Adipose tissue (tissue), 3 donors: ENCODE data around the gene EIF4A3. TPM values are rescaled to one million over a fixed set of nuclear protein-coding genes. Genes with fewer than 3 reads are reported as not detected.

Experiments used
- H3K27ac ChIP-seq: one replicate; pipeline ENCODE4 v1.5.1; 2013; ENCODE audit warnings: low read depth, low read length
- WGBS, 3 donors: extraction: QIAGEN DNeasy Blood & Tissue Kit; methylation state at CpG; one replicate each; pipeline ENCODE4 v1.1.7; 2013; 5-methylcytosine and 5-hydroxymethylcytosine counted together
- polyA plus RNA-seq, 3 donors: library from polyadenylated mRNA; stranded (reverse); fragments of 200-250 nt; gene quantifications; one replicate each; pipeline ENCODE4 v1.2.3, GENCODE V29; 2013
- donor health status: healthy with polysubstance abuse.
- donor health status: Bipolar disorder and iron deficiency.
- donor health status: healthy.

Gene EIF4A3
- polyA plus RNA-seq, 3 donors = 31.3 to 167 (median 94.1) TPM

DNA sequence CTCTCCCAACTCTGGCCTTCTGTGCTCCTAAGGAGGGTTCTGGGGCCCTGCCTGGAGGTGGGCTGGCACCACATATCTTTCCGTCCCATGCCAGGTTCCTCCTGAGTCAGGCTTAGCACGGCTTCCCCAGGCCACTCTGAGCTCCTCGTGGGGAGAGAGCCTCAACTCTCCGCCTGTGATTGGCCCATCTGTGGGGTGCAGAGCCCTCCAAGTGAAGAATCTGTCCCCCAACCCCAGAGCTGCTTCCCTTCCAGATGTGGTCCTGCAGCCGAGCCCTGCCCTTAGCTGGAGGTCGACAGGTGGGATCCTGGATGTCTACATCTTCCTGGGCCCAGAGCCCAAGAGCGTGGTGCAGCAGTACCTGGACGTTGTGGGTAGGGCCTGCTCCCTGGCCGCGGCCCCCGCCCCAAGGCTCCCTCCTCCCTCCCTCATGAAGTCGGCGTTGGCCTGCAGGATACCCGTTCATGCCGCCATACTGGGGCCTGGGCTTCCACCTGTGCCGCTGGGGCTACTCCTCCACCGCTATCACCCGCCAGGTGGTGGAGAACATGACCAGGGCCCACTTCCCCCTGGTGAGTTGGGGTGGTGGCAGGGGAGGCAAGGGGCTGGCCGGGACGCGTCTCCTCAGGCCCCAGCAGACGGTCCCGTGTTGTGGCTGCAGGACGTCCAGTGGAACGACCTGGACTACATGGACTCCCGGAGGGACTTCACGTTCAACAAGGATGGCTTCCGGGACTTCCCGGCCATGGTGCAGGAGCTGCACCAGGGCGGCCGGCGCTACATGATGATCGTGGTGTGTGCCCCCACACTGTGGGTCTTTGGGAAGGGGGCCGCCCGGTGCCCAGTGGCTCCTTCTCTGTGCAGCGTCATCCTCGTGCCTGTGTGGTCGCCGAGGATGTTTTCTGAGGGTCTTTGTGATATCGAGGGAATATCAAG lies 38.6 kb downstream of the EIF4A3 start:
- H3K27ac ChIP-seq = no peak overlapping the region
- WGBS, 3 donors = 90 to 93% (median 92%) methylated on average over 36 to 40 of the region's 40 CpGs

DNA sequence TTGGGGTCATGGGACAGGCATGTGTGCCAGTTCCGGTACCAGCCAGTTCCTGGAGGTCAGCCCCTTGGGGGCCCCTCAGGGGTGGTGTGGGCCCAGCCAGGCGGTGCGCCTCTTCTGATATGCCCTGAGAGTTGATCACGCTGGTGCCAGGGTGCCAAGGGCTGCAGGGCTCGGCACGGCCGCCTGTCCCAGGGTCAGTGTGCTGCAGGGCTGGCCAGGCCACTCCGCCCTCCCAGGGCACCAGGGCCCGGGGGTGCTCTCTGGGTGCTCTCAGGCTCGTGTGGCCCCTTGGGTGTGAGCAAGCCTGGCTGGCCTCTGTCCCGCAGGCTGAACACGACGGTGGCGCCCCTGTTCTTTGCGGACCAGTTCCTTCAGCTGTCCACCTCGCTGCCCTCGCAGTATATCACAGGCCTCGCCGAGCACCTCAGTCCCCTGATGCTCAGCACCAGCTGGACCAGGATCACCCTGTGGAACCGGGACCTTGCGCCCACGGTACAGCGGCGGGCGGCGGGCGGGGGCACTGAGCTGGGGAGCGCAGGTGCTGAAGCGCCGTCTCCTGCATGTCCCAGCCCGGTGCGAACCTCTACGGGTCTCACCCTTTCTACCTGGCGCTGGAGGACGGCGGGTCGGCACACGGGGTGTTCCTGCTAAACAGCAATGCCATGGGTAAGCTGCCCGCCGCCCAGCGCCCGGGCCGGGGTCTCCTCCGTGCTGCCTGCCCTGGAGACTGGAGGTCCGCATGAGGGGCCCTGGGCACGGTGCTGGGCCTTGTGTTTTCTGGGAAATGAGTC lies 39.5 kb downstream of the EIF4A3 start:
- WGBS, 3 donors = 91 to 94% (median 93%) methylated on average over 42 to 46 of the region's 46 CpGs
- H3K27ac ChIP-seq = no peak overlapping the region

DNA sequence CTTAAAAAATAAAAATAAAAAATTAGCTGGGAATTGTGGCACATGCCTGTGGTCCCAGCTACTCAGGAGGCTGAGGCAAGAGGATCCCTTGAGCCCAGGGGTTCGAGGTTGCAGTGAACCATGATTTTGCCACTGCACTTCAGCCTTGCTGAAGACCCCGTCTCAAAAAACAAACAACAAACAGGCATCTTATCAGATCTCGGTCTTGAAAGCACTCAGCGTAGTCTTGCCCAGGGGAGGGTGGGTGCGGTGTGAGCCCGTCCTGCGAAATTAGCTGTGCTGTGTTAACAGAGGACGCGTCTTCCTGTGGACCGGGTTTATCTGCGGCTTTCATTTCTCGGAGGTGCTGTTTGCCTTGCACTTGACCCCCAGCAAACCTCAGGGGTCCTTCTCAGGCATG lies 40.2 kb downstream of the EIF4A3 start:
- no peak overlapping the region for H3K27ac ChIP-seq
- WGBS, 3 donors = 79 to 89% (median 88%) methylated on average over 12 of the region's 12 CpGs

DNA sequence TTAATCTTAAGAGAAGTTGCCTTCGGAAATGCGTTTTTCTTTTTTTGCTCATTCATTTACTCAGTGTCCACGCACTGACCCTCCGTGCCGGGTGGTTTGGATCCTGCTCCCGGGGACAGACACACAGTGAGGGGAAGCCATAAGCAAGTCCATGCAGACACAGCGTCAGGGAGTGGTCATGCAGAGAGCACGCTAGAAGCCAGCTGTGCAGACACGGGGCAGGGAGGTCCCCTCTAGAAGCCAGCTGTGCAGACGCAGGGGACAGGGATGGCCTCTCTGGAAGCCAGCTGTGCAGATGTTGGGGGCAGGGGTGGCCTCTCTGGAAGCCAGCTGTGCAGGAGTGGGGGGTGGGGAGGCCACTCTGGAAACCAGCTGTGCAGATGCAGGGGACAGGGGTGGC lies 40.8 kb downstream of the EIF4A3 start:
- WGBS, 3 donors = 57 to 78% (median 57%) methylated on average over 10 of the region's 10 CpGs
- H3K27ac ChIP-seq = no peak overlapping the region

DNA sequence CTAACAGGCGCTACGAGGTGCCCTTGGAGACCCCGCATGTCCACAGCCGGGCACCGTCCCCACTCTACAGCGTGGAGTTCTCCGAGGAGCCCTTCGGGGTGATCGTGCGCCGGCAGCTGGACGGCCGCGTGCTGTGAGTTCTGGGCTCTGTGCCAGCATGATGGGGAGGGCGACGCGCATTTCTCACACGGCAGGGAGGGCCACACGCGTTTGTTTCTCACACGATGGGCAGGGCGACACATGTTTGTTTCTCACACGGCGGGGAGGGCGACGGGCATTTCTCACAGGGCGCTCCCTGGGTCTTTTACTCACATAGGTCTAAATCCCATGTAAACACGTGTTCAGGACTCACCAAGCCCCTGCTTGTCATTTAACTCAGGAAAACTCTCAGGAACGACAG lies 41.2 kb downstream of the EIF4A3 start:
- 27 to 54% (median 37%) methylated on average over 29 of the region's 29 CpGs for WGBS, 3 donors
- no peak overlapping the region for H3K27ac ChIP-seq

DNA sequence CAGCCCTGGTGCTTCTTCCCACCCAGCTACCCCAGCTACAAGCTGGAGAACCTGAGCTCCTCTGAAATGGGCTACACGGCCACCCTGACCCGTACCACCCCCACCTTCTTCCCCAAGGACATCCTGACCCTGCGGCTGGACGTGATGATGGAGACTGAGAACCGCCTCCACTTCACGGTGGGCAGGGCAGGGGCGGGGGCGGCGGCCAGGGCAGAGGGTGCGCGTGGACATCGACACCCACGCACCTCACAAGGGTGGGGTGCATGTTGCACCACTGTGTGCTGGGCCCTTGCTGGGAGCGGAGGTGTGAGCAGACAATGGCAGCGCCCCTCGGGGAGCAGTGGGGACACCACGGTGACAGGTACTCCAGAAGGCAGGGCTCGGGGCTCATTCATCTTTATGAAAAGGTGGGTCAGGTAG lies 42.0 kb downstream of the EIF4A3 start:
- 82 to 87% (median 84%) methylated on average over 18 of the region's 18 CpGs for WGBS, 3 donors
- H3K27ac ChIP-seq = no peak overlapping the region

DNA sequence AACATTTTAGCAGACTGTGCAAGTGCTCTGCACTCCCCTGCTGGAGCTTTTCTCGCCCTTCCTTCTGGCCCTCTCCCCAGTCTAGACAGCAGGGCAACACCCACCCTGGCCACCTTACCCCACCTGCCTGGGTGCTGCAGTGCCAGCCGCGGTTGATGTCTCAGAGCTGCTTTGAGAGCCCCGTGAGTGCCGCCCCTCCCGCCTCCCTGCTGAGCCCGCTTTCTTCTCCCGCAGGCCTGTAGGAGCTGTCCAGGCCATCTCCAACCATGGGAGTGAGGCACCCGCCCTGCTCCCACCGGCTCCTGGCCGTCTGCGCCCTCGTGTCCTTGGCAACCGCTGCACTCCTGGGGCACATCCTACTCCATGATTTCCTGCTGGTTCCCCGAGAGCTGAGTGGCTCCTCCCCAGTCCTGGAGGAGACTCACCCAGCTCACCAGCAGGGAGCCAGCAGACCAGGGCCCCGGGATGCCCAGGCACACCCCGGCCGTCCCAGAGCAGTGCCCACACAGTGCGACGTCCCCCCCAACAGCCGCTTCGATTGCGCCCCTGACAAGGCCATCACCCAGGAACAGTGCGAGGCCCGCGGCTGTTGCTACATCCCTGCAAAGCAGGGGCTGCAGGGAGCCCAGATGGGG lies 42.5 kb downstream of the EIF4A3 start:
- 56 to 67% (median 62%) methylated on average over 26 of the region's 26 CpGs for WGBS, 3 donors
- H3K27ac ChIP-seq = no peak overlapping the region

DNA sequence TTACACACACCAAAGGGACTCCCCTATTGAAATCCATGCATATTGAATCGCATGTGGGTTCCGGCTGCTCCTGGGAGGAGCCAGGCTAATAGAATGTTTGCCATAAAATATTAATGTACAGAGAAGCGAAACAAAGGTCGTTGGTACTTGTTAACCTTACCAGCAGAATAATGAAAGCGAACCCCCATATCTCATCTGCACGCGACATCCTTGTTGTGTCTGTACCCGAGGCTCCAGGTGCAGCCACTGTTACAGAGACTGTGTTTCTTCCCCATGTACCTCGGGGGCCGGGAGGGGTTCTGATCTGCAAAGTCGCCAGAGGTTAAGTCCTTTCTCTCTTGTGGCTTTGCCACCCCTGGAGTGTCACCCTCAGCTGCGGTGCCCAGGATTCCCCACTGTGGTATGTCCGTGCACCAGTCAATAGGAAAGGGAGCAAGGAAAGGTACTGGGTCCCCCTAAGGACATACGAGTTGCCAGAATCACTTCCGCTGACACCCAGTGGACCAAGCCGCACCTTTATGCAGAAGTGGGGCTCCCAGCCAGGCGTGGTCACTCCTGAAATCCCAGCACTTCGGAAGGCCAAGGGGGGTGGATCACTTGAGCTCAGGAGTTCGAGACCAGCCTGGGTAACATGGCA lies 43.4 kb downstream of the EIF4A3 start:
- WGBS, 3 donors = 91 to 94% (median 93%) methylated on average over 19 of the region's 19 CpGs
- no peak overlapping the region for H3K27ac ChIP-seq

DNA sequence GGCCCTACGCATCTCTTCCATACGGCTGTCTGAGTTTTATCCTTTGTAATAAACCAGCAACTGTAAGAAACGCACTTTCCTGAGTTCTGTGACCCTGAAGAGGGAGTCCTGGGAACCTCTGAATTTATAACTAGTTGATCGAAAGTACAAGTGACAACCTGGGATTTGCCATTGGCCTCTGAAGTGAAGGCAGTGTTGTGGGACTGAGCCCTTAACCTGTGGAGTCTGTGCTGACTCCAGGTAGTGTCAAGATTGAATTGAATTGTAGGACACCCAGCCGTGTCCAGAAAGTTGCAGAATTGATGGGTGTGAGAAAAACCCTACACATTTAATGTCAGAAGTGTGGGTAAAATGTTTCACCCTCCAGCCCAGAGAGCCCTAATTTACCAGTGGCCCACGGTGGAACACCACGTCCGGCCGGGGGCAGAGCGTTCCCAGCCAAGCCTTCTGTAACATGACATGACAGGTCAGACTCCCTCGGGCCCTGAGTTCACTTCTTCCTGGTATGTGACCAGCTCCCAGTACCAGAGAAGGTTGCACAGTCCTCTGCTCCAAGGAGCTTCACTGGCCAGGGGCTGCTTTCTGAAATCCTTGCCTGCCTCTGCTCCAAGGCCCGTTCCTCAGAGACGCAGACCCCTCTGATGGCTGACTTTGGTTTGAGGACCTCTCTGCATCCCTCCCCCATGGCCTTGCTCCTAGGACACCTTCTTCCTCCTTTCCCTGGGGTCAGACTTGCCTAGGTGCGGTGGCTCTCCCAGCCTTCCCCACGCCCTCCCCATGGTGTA lies 44.1 kb downstream of the EIF4A3 start:
- H3K27ac ChIP-seq = no peak overlapping the region
- 83 to 90% (median 85%) methylated on average over 15 of the region's 15 CpGs for WGBS, 3 donors

DNA sequence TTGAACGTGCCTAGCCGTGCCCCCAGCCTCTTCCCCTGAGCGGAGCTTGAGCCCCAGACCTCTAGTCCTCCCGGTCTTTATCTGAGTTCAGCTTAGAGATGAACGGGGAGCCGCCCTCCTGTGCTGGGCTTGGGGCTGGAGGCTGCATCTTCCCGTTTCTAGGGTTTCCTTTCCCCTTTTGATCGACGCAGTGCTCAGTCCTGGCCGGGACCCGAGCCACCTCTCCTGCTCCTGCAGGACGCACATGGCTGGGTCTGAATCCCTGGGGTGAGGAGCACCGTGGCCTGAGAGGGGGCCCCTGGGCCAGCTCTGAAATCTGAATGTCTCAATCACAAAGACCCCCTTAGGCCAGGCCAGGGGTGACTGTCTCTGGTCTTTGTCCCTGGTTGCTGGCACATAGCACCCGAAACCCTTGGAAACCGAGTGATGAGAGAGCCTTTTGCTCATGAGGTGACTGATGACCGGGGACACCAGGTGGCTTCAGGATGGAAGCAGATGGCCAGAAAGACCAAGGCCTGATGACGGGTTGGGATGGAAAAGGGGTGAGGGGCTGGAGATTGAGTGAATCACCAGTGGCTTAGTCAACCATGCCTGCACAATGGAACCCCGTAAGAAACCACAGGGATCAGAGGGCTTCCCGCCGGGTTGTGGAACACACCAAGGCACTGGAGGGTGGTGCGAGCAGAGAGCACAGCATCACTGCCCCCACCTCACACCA lies 44.8 kb downstream of the EIF4A3 start:
- 31 to 36% (median 32%) methylated on average over 20 to 21 of the region's 21 CpGs for WGBS, 3 donors
- no peak overlapping the region for H3K27ac ChIP-seq

DNA sequence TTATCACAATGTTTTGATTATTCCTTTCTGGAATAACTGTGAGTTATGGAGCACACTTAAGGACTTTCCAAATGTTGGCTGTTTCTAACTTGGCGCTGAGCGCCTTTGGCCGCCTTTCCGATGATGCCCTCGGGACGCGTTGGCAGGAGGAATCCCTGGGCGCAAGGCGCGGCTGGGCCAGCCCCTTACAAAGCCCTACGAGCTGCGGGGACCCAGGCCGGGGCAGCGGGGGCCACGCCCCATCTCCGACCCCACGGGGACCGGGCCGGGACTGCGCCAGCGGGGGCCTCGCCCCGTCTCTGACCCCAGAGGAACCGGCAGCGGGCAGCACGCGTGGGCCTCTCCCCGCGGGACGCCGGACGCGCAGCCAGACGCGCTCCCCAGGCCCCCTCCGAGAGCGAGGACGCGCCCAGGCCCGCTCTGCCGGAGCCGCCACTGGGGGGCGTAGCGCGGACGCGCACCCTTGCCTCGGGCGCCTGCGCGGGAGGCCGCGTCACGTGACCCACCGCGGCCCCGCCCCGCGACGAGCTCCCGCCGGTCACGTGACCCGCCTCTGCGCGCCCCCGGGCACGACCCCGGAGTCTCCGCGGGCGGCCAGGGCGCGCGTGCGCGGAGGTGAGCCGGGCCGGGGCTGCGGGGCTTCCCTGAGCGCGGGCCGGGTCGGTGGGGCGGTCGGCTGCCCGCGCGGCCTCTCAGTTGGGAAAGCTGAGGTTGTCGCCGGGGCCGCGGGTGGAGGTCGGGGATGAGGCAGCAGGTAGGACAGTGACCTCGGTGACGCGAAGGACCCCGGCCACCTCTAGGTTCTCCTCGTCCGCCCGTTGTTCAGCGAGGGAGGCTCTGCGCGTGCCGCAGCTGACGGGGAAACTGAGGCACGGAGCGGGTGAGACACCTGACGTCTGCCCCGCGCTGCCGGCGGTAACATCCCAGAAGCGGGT lies 45.6 kb downstream of the EIF4A3 start, which contains the start of gene GAA:
Gene GAA, plus strand, starts transcription at position 571 of the 935 bp plus-strand sequence. CDS start 3,006 bp downstream, outside the sequence.
- no peak within 1 kb of the TSS for H3K27ac ChIP-seq
- 0 to 1% (median 1%) methylated on average over 85 to 114 of the region's 114 CpGs for WGBS, 3 donors

DNA sequence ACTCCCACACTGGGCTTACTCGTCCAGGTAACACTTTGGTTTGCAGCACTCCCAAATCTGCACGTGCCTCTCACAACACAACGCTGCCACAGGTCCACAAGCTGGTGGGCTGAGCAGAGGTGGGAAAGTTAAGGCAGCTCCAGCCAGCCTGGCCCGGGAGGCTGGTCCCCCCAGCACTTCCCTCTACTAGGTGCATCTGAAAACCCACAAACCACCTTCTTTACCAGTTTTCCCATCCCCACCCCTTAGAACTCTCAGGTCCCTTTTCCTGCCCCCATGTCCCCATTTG lies 46.9 kb downstream of the EIF4A3 start:
- WGBS, 3 donors = 81 to 88% (median 84%) methylated on average over 4 of the region's 4 CpGs
- H3K27ac ChIP-seq = no peak overlapping the region

DNA sequence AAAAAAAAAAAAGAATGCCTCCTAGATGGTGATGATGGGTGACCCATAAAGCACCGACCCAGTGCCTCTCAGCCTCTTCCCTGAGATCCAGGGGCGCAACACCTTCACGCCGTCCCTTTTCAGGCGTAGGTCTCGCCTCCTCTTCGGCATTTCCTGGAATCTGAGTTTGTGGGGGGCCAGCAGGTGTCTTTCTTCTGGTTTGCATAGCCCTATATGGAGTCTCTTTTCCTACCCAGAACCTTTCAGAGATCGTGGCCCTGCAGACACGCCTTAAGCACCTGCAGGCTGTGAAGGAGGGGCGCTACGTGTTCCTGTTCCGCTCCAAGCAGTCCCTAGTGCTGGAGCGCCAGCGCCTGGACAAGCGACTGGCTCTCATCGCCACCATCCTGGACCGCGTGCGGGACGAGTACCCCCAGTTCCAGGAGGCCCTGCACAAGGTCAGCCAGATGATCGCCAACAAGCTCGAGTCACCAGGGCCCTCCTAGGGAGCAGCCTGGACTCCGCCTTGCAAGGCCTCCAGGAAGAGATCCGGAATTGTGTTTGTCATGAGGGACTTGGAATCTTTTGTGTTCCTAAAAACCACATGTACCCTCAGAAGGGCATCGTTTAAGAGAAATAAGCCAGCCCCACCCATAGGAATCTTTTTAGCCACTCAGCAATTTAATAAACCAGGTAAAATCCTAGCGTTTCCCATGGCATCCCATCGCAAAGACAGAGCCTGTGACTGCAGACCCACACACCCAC lies 47.5 kb downstream of the EIF4A3 start:
- no peak overlapping the region for H3K27ac ChIP-seq
- WGBS, 3 donors = 82 to 94% (median 93%) methylated on average over 27 of the region's 27 CpGs

DNA sequence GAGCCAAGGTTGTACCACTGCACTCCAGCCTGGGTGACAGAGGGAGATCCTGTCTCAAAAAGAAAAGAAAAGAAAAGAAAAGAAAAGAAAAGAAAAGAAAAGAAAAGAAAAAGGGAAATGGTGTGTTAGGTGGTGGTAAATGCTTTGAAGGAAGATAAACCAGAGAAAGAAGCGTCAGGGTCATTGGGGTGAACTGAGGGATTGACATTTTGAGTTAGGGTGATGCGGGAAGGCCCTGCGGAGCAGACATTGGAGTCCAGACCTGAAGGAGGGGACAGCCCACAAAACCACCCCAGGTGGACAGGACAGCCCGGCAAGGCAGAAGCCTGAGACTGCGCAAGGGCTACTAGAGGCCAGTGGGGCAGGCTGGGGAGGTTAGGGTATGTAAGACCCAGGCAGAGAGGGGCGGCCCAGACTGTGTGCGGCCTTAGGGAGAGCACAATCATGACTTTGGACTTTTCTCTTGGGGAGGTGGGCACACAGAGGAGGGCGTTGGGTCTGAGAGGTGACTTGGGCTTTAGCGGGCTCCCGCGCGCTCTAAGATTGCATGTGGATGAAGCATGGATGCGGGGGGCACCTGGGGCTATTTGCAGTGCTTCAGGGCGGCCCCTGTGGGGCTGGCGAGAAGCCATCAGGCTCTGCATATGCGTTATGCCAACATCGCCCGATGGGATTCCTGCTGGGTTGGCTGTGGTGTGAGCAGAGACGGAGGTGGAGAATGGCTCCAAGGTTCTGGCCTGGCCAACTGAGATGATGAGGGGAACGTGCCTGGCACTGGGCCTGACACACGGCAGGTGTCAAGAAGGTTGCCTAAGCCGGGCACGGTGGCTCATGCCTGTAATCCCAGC lies 48.9 kb downstream of the EIF4A3 start:
- 87 to 96% (median 95%) methylated on average over 23 of the region's 23 CpGs for WGBS, 3 donors
- H3K27ac ChIP-seq = no peak overlapping the region

DNA sequence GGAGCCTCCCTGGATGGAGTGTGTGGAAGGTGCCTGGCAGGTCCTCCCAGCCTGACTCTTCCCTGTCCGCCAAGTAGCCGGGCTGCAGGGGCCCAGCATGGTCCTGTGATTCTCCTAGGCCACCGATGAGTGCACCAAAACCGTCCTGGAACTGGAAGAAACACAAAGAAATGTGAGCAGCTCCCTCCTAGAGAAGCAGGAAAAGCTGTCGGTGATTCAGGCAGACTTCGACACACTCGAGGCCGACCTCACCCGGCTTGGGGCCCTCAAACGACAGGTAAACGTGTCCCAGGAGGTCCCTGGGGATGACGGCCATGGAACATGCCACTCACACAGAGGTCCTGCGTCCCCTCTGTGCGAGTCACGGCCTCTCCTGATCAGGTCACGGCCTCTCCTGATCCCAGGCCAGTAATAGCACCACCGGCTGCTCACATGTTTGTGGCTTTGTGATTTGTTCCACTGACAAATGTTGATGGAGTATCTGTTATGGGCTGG lies 49.8 kb downstream of the EIF4A3 start:
- 79 to 89% (median 88%) methylated on average over 17 of the region's 17 CpGs for WGBS, 3 donors
- H3K27ac ChIP-seq = no peak overlapping the region
